HCT116 (cell line): Measurements from ENCODE around the gene CTBP2. TPM values are rescaled to one million over a fixed set of nuclear protein-coding genes. Genes with fewer than 3 reads are reported as not detected.
A peak's percentile ranks its signal among the peaks of the same experiment; 100 is the strongest.

ENCODE experiments used
- ATAC-seq: fragments of 200-7000 bp; cut with Tn5 transposase; 2 replicates; pipeline ENCODE4 v1.9.1; 2020; ENCODE audit warnings: mild to moderate bottlenecking, moderate library complexity
- BruUV-seq: library from RNA; stranded (reverse); fragments of 400-500 nt; replicated peaks from 2 replicates; lab custom pipeline; 2021; lab: Mats Ljungman, UMichigan
- CTCF ChIA-PET: fragments of 300-600 bp; sonication (Branson Sonifier 250); formaldehyde crosslinking; loops from one replicate; lab custom pipeline; 2021; ENCODE audit warnings: antibody characterized with exemption; lab: Charles Lee
- POLR2A ChIA-PET: fragments of 300-600, 350-600 bp; sonication (Branson Sonifier 250); formaldehyde crosslinking; loops from one replicate; lab custom pipeline; 2021; ENCODE audit warnings: antibody characterized with exemption; lab: Charles Lee
- RAD21 ChIA-PET, 2 experiments: fragments of 300-600 bp; sonication (Branson Sonifier 250); formaldehyde crosslinking; loops; one replicate each; lab custom pipeline; 2023; ENCODE audit warnings: low total read pairs in 2 of 2; ENCODE audit not compliant: uncharacterized antibody in 2 of 2, unreplicated experiment in 2 of 2, low non-redundant PET in 1 of 2; lab: Charles Lee
- DNase-seq: peaks from one replicate; pipeline ENCODE4 v3.0.0-alpha.2; 2010; ENCODE audit warnings: low read depth, low spot score
- H2AFZ ChIP-seq: fragments of 200-600 bp; shearing (Covaris generic), sonication (generic); 2 replicates; pipeline ENCODE4 v1.6.1; 2017; ENCODE audit warnings: low read depth, mixed run types, mixed read lengths, antibody characterized with exemption, low read length; ENCODE audit not compliant: poor library complexity, severe bottlenecking
- H3K27ac ChIP-seq: 2 replicates; pipeline ENCODE4 v1.5.1; 2012; ENCODE audit warnings: low read depth, low read length
- H3K27me3 ChIP-seq: fragments of 200-600 bp; sonication (generic); 2 replicates; pipeline ENCODE4 v1.6.1; 2016; ENCODE audit warnings: mixed run types, low read length, mixed read lengths; ENCODE audit not compliant: insufficient read depth
- H3K36me3 ChIP-seq, 2 experiments: fragments of 200-500 bp in 1 of 2; fragments of 200-600 bp in 1 of 2; sonication (Bioruptor generic) in 1 of 2; sonication (generic) in 1 of 2; 2 replicates each; pipeline versions ENCODE4 v1.5.1 to v1.6.1; 2014 to 2016; ENCODE audit warnings: low read length in 2 of 2, inconsistent platforms in 1 of 2, mixed read lengths in 1 of 2, mixed run types in 1 of 2; ENCODE audit not compliant: insufficient read depth in 2 of 2, control insufficient read depth in 1 of 2
- H3K4me1 ChIP-seq, 2 experiments: fragments of 200-600 bp in 1 of 2; sonication (generic) in 1 of 2; 2 replicates each; pipeline versions ENCODE4 v1.5.1 to v1.6.1; 2012 to 2017; ENCODE audit warnings: low read length in 2 of 2, inconsistent platforms in 1 of 2, mild to moderate bottlenecking in 1 of 2, mixed read lengths in 1 of 2, mixed run types in 1 of 2, moderate library complexity in 1 of 2; ENCODE audit not compliant: insufficient read depth in 2 of 2, control insufficient read depth in 1 of 2
- H3K4me2 ChIP-seq: fragments of 200-600 bp; sonication (generic); 2 replicates; pipeline ENCODE4 v1.6.1; 2017; ENCODE audit warnings: mixed run types, low read length, mixed read lengths
- H3K4me3 ChIP-seq, 2 experiments: fragments of 200-600 bp in 1 of 2; sonication (generic) in 1 of 2; replicated peaks in 1 of 2; 2 replicates each; pipeline ENCODE4 v1.5.1; 2011 to 2016; ENCODE audit warnings: low read length in 2 of 2, control low read depth in 1 of 2, low read depth in 1 of 2, mild to moderate bottlenecking in 1 of 2, mixed read lengths in 1 of 2, mixed run types in 1 of 2
- H3K79me2 ChIP-seq: fragments of 200-600 bp; sonication (generic); 2 replicates; pipeline ENCODE4 v1.6.1; 2017; ENCODE audit warnings: mild to moderate bottlenecking, mixed run types, low read length, moderate library complexity, mixed read lengths; ENCODE audit not compliant: insufficient read depth
- H3K9ac ChIP-seq: fragments of 200-600 bp; sonication (generic); 2 replicates; pipeline ENCODE4 v1.6.1; 2016; ENCODE audit warnings: low read length, mixed read lengths
- H3K9me2 ChIP-seq: fragments of 200-600 bp; sonication (generic), shearing (Covaris generic); 2 replicates; pipeline ENCODE4 v1.6.1; 2017; ENCODE audit warnings: mixed run types, mild to moderate bottlenecking, moderate library complexity; ENCODE audit not compliant: insufficient read depth
- H3K9me3 ChIP-seq, 2 experiments: fragments of 200-500 bp in 1 of 2; fragments of 200-600 bp in 1 of 2; sonication (Bioruptor generic) in 1 of 2; sonication (generic) in 1 of 2; 2 replicates each; pipeline ENCODE4 v1.6.1; 2014 to 2017; ENCODE audit warnings: low read length in 2 of 2, mixed read lengths in 2 of 2, inconsistent platforms in 1 of 2, low read depth in 1 of 2, mild to moderate bottlenecking in 1 of 2, mixed run types in 1 of 2, moderate library complexity in 1 of 2; ENCODE audit not compliant: control insufficient read depth in 1 of 2, insufficient read depth in 1 of 2
- H4K20me1 ChIP-seq: fragments of 200-600 bp; sonication (generic), shearing (Covaris generic); 2 replicates; pipeline ENCODE4 v1.6.1; 2017; ENCODE audit warnings: mixed run types, mild to moderate bottlenecking, moderate library complexity; ENCODE audit not compliant: insufficient read depth
- ATF3 ChIP-seq: IDR thresholded peaks from 2 replicates; pipeline ENCODE4 v1.6.1; 2012
- CBX3 ChIP-seq: IDR thresholded peaks from 2 replicates; pipeline ENCODE4 v1.6.1; 2012; ENCODE audit warnings: low read depth
- CEBPB ChIP-seq: IDR thresholded peaks from 2 replicates; pipeline ENCODE4 v1.6.1; 2012; ENCODE audit warnings: low read depth
- EGR1 ChIP-seq: IDR thresholded peaks from 2 replicates; pipeline ENCODE4 v1.6.1; 2012; ENCODE audit warnings: low read depth
- ELF1 ChIP-seq: IDR thresholded peaks from 2 replicates; pipeline ENCODE4 v1.6.1; 2012; ENCODE audit warnings: low read depth, borderline replicate concordance
- EZH2 ChIP-seq: fragments of 200-600 bp; sonication (generic); IDR thresholded peaks from 2 replicates; pipeline ENCODE4 v1.6.1; 2017; ENCODE audit warnings: antibody characterized with exemption, mixed run types
- EZH2phosphoT487 ChIP-seq: fragments of 200-600 bp; IDR thresholded peaks from 2 replicates; pipeline ENCODE4 v1.6.1; 2018; ENCODE audit warnings: antibody characterized with exemption, borderline replicate concordance
- FOSL1 ChIP-seq: IDR thresholded peaks from 2 replicates; pipeline ENCODE4 v1.6.1; 2012; ENCODE audit warnings: low read depth
- JUND ChIP-seq: IDR thresholded peaks from 2 replicates; pipeline ENCODE4 v1.6.1; 2012
- MAX ChIP-seq: IDR thresholded peaks from 2 replicates; pipeline ENCODE4 v1.6.1; 2012
- POLR2A ChIP-seq: IDR thresholded peaks from 2 replicates; pipeline ENCODE4 v1.7.0; 2011; ENCODE audit warnings: borderline replicate concordance; ENCODE audit not compliant: insufficient read depth, insufficient read length; ENCODE audit errors: extremely low read depth
- POLR2AphosphoS5 ChIP-seq: IDR thresholded peaks from 2 replicates; pipeline ENCODE4 v1.6.1; 2011; ENCODE audit warnings: mild to moderate bottlenecking, low read depth, low read length, moderate library complexity
- RAD21 ChIP-seq: IDR thresholded peaks from 2 replicates; pipeline ENCODE4 v1.6.1; 2012; ENCODE audit warnings: low read depth, mild to moderate bottlenecking
- REST ChIP-seq: IDR thresholded peaks from 2 replicates; pipeline ENCODE4 v1.6.1; 2012; ENCODE audit warnings: low read depth
- SIN3A ChIP-seq: IDR thresholded peaks from 2 replicates; pipeline ENCODE4 v1.6.1; 2012; ENCODE audit warnings: low read depth
- SRF ChIP-seq: IDR thresholded peaks from 2 replicates; pipeline ENCODE4 v1.6.1; 2012; ENCODE audit warnings: low read depth
- TCF7L2 ChIP-seq: IDR thresholded peaks from 2 replicates; pipeline ENCODE4 v1.7.0; 2011; ENCODE audit warnings: borderline replicate concordance, inconsistent platforms; ENCODE audit not compliant: insufficient read depth, insufficient read length; ENCODE audit errors: extremely low read depth
- YY1 ChIP-seq: IDR thresholded peaks from 2 replicates; pipeline ENCODE4 v1.6.1; 2011; ENCODE audit warnings: low read length, low read depth, moderate library complexity, mild to moderate bottlenecking; ENCODE audit not compliant: insufficient replicate concordance; ENCODE audit errors: extremely low read depth
- ZBTB33 ChIP-seq: IDR thresholded peaks from 2 replicates; pipeline ENCODE4 v1.6.1; 2011; ENCODE audit warnings: mild to moderate bottlenecking, low read length, moderate library complexity; ENCODE audit not compliant: insufficient replicate concordance; ENCODE audit errors: extremely low read depth
- ZFX ChIP-seq: fragments of 450-650 bp; IDR thresholded peaks from 2 replicates; pipeline ENCODE4 v1.6.1; 2017
- ZNF274 ChIP-seq: fragments of 200-500 bp; sonication (Bioruptor generic); IDR thresholded peaks from 2 replicates; pipeline ENCODE4 v1.6.1; 2014; ENCODE audit warnings: mild to moderate bottlenecking, low read depth, low read length, inconsistent platforms
- intact Hi-C: fragments of 100-400 bp; cut with micrococcal nuclease; formaldehyde crosslinking; loops from 2 replicates; pipeline ENCODE4 v1.10.0; 2022
- total RNA-seq: library from RNA; stranded (reverse); gene quantifications from one replicate; pipeline ENCODE4 v1.2.1, GENCODE V29; 2021; ENCODE audit not compliant: unreplicated experiment

CTBP2 gene
- total RNA-seq, 1 experiment from 2014 or later: 144 TPM

- intact Hi-C loops: loop anchor here (5.0 kb wide), 3 partner anchors 57 to 533 kb away; no protein-coding TSS in a partner anchor
- peak; percentile 69 for ATAC-seq
- H4K20me1 ChIP-seq: peaks cover 8% of the 10 kb centered on the region; the same call in 1 of the 2 replicates
- TF ChIP-seq SIN3A: peak; percentile 85
- TF ChIP-seq ZBTB33: no peak
- TF ChIP-seq JUND: peak; percentile 91
- no peak for TF ChIP-seq EZH2
- no peak for TF ChIP-seq YY1
- TF ChIP-seq ELF1: no peak; the same call in 1 of the 2 replicates
- TF ChIP-seq EZH2phosphoT487: no peak
- no peak for TF ChIP-seq REST
- TF ChIP-seq ZFX: no peak
- peak; percentile 96 for TF ChIP-seq CBX3
- no peak; the same call in none of the 2 replicates for TF ChIP-seq SRF
- TF ChIP-seq POLR2AphosphoS5: peak; percentile 72
- TF ChIP-seq TCF7L2: no peak
- TF ChIP-seq CEBPB: peak; percentile 96
- TF ChIP-seq RAD21: peak; percentile 47
- no peak; the same call in 1 of the 2 replicates for TF ChIP-seq ATF3
- no peak for TF ChIP-seq ZNF274
- TF ChIP-seq EGR1: peak; percentile 64
- TF ChIP-seq MAX: peak; percentile 70; the same call in 1 of the 2 replicates
- 0 out of 2 replicates have a peak, but pooled peaks have one; percentile 61 for TF ChIP-seq FOSL1
- no peak for TF ChIP-seq POLR2A
Measured at GRCh38 chr10:125064681-125065492, 95.5 kb downstream of the CTBP2 start.

More at GRCh38 chr10:125064681-125065492, 95.5 kb downstream of the CTBP2 start:
- DNase-seq: peak; percentile 79
- Histone ChIP-seq H2AFZ (no peak overlapping the region), H3K27ac (peak overlapping the region; percentile 76), H3K4me2 (peak overlapping the region; percentile 74), H3K27me3 (no peaks in the 10 kb centered on the region), H3K4me1 (peaks cover 49 to 69% of the 10 kb centered on the region in 2 experiments), H3K9me2 (no peaks in the 10 kb centered on the region), H3K4me3 (peak overlapping the region in 1 of 2 experiments; percentile 41; a peak in 3 of 4 replicates), H3K79me2 (peaks cover 95% of the 10 kb centered on the region), H3K36me3 (no peaks in the 10 kb centered on the region; a peak in 2 of 4 replicates), H3K9me3 (no peaks in the 10 kb centered on the region), H3K9ac (peak overlapping the region; percentile 32)
- ChIA-PET POLR2A (interaction anchor here (1.2 kb wide), 1 partner anchor 17 kb away, joined by 3 read pairs; no protein-coding TSS in a partner anchor), RAD21 (no interaction called here), CTCF (interaction anchor here (1.5 to 2.1 kb wide), 3 partner anchors 7 to 72 kb away, joined by 4 to 12 read pairs (median 5); no protein-coding TSS in a partner anchor)
- BruUV-seq: no TSS peak
